ENCODE data around the gene IL5. TPM values are rescaled to one million over a fixed set of nuclear protein-coding genes. Genes with fewer than 3 reads are reported as not detected.

Gene IL5
- total and polyA plus RNA-seq, 2 of the 13 experiments (the other 11 are each of a cell fraction or from before 2014, with no cell fraction given): not detected

DNA sequence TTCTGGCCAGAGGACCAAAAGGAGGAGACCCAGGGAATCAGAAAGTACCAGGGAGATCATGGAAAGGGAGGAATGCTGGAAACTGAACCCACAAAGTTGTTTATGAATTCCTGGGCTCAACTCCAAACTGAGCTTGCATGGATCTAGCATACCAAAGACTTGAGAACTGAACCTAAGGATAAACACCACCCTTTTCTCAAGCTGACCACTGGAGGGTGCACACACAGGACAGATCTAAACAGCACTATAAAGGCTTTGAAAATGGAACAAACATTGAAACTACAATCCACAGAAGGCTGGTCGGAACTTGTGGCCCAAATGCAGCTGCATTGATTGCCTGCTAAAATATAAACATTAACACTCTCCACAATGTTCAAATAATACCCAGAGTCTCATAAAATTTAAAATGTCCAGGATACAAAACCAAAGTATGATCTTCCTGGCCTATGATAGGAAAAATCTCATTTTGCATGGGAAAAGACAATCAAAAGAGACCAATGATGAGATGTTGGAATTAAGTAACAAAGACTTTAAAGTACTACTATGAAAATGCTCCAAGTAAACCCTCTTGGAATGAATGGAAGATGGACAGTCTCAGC is 37.1 kb downstream of the IL5 start (continued):
- TF ChIP-seq, protein P1, sequence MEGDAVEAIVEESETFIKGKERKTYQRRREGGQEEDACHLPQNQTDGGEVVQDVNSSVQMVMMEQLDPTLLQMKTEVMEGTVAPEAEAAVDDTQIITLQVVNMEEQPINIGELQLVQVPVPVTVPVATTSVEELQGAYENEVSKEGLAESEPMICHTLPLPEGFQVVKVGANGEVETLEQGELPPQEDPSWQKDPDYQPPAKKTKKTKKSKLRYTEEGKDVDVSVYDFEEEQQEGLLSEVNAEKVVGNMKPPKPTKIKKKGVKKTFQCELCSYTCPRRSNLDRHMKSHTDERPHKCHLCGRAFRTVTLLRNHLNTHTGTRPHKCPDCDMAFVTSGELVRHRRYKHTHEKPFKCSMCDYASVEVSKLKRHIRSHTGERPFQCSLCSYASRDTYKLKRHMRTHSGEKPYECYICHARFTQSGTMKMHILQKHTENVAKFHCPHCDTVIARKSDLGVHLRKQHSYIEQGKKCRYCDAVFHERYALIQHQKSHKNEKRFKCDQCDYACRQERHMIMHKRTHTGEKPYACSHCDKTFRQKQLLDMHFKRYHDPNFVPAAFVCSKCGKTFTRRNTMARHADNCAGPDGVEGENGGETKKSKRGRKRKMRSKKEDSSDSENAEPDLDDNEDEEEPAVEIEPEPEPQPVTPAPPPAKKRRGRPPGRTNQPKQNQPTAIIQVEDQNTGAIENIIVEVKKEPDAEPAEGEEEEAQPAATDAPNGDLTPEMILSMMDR (CRISPR knock-in tag; IDR thresholded peaks at IDR 0.05): peak; percentile 69

DNA sequence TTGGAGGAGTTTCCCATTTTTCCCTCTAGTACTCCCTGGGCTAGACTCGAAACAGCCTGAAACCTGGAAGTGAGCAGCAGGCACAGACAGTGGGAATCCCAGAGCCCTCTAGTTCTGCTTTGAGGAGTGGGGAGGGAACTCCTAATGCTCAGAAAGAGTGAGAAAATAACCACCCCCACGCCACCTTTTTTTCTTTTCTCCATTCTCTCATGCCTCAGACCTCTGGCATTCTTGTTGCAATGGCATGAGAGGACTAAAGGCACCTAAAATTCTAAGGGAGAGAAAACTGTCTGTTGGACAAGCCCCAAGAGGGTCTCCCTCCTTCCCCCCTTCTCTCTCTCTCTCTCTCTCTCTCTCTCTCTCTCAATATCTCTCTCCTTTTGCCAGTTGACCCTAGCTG is 37.7 kb downstream of the IL5 start:
- BruUV-seq (replicated peaks): no TSS peak
- FAIRE-seq (no peak), DNase-seq (ENCODE audit: low spot score) (no peak), ATAC-seq (no peak)
- H3K4me3 ChIP-seq (replicated peaks in 1 of 3; ENCODE audit: insufficient read depth in 1 of 3, low read depth in 2 of 3, low read length in 3 of 3): no peak overlapping the region
- no peaks in the 10 kb centered on the region for H3K27me3 ChIP-seq (ENCODE audit: control insufficient read depth in 1 of 2, insufficient read depth in 2 of 2, low read length in 2 of 2)
- peak overlapping the region; percentile 42 for H3K4me2 ChIP-seq (ENCODE audit: low read depth, low read length)
- H3K27ac ChIP-seq (ENCODE audit: extremely low read length, insufficient read depth, low read length): no peak overlapping the region
- ChIA-PET CTCF (ENCODE audit: low intra/inter-chr PET ratio, low total read pairs) (interaction anchor here (1.3 to 1.9 kb wide), 2 partner anchors 21 to 118 kb away, joined by 3 to 8 read pairs; no protein-coding TSS in a partner anchor), POLR2A (interaction anchor here (1.5 to 3.1 kb wide), 5 partner anchors 9 to 52 kb away, joined by 3 to 28 read pairs (median 9); partner anchors contain the start of gene IRF1)
- no peak for TF ChIP-seq ISL2 (CRISPR knock-in tag; IDR thresholded peaks at IDR 0.05)
- TF ChIP-seq NCOA1 (CRISPR knock-in tag; IDR thresholded peaks at IDR 0.05): 0 out of 2 replicates have a peak, but pooled peaks have one; percentile 43
- intact Hi-C loops (cut with micrococcal nuclease; ENCODE audit: unreplicated experiment) (no loop called here), in situ Hi-C loops (cut with HindIII; ENCODE audit: extremely low pct_ligation_motif_present, low pct_unique_long_range_greater_than_20kb) (no loop called here)
- 19% methylated on average over 2 of the region's 2 CpGs for WGBS (ENCODE audit: low lambda C conversion rate)
- no peak overlapping the region for H2AFZ ChIP-seq (ENCODE audit: low read length)
- no peaks in the 10 kb centered on the region for H3K79me2 ChIP-seq (ENCODE audit: insufficient read depth, low read length)
- H3K9me3 ChIP-seq (ENCODE audit: low read length): no peaks in the 10 kb centered on the region
- peak overlapping the region; percentile 24; the same call in 1 of the 2 replicates for H3K9ac ChIP-seq (ENCODE audit: insufficient read depth, low read depth, low read length)
- H3K36me3 ChIP-seq (replicated peaks in 1 of 2; ENCODE audit: control insufficient read depth in 1 of 2, insufficient read depth in 2 of 2, low read length in 2 of 2): no peaks in the 10 kb centered on the region
- H3K4me1 ChIP-seq (ENCODE audit: insufficient read depth, low read length): peaks cover 60% of the 10 kb centered on the region
- H4K20me1 ChIP-seq (ENCODE audit: insufficient read depth, low read length): no peaks in the 10 kb centered on the region

GRCh38 chr5:132504746-132505145 is 38.6 kb downstream of the IL5 start:
- Histone ChIP-seq H3K4me2 (ENCODE audit: low read depth, low read length) (peak overlapping the region; percentile 25; the same call in 1 of the 2 replicates), H4K20me1 (ENCODE audit: insufficient read depth, low read length) (no peaks in the 10 kb centered on the region), H3K9ac (ENCODE audit: insufficient read depth, low read depth, low read length) (no peak overlapping the region), H3K9me3 (ENCODE audit: low read length) (no peaks in the 10 kb centered on the region), H3K79me2 (ENCODE audit: insufficient read depth, low read length) (no peaks in the 10 kb centered on the region), H3K4me1 (ENCODE audit: insufficient read depth, low read length) (peaks cover 69% of the 10 kb centered on the region), H2AFZ (ENCODE audit: low read length) (no peak overlapping the region), H3K4me3 (replicated peaks in 1 of 3; ENCODE audit: insufficient read depth in 1 of 3, low read depth in 2 of 3, low read length in 3 of 3) (no peak overlapping the region; a peak in 1 of 6 replicates), H3K27ac (ENCODE audit: extremely low read length, insufficient read depth, low read length) (peak overlapping the region; percentile 1), H3K36me3 (replicated peaks in 1 of 2; ENCODE audit: control insufficient read depth in 1 of 2, insufficient read depth in 2 of 2, low read length in 2 of 2) (no peaks in the 10 kb centered on the region), H3K27me3 (ENCODE audit: control insufficient read depth in 1 of 2, insufficient read depth in 2 of 2, low read length in 2 of 2) (no peaks in the 10 kb centered on the region)
- in situ Hi-C loops (cut with HindIII; ENCODE audit: extremely low pct_ligation_motif_present, low pct_unique_long_range_greater_than_20kb) (no loop called here), intact Hi-C loops (cut with micrococcal nuclease; ENCODE audit: unreplicated experiment) (no loop called here)
- peak; percentile 59 for DNase-seq (ENCODE audit: low spot score)
- CTCF ChIA-PET (ENCODE audit: low intra/inter-chr PET ratio, low total read pairs): no interaction called here
- 0% methylated on average over 4 of the region's 4 CpGs for WGBS (ENCODE audit: low lambda C conversion rate)
- POLR2A ChIA-PET: interaction anchor here (1.5 to 3.1 kb wide), 5 partner anchors 8 to 53 kb away, joined by 3 to 28 read pairs (median 9); partner anchors contain the start of gene IRF1
- peak; percentile 15 for ATAC-seq
- BruUV-seq (replicated peaks): no TSS peak
- FAIRE-seq: peak; percentile 18
- TF ChIP-seq, protein P2, sequence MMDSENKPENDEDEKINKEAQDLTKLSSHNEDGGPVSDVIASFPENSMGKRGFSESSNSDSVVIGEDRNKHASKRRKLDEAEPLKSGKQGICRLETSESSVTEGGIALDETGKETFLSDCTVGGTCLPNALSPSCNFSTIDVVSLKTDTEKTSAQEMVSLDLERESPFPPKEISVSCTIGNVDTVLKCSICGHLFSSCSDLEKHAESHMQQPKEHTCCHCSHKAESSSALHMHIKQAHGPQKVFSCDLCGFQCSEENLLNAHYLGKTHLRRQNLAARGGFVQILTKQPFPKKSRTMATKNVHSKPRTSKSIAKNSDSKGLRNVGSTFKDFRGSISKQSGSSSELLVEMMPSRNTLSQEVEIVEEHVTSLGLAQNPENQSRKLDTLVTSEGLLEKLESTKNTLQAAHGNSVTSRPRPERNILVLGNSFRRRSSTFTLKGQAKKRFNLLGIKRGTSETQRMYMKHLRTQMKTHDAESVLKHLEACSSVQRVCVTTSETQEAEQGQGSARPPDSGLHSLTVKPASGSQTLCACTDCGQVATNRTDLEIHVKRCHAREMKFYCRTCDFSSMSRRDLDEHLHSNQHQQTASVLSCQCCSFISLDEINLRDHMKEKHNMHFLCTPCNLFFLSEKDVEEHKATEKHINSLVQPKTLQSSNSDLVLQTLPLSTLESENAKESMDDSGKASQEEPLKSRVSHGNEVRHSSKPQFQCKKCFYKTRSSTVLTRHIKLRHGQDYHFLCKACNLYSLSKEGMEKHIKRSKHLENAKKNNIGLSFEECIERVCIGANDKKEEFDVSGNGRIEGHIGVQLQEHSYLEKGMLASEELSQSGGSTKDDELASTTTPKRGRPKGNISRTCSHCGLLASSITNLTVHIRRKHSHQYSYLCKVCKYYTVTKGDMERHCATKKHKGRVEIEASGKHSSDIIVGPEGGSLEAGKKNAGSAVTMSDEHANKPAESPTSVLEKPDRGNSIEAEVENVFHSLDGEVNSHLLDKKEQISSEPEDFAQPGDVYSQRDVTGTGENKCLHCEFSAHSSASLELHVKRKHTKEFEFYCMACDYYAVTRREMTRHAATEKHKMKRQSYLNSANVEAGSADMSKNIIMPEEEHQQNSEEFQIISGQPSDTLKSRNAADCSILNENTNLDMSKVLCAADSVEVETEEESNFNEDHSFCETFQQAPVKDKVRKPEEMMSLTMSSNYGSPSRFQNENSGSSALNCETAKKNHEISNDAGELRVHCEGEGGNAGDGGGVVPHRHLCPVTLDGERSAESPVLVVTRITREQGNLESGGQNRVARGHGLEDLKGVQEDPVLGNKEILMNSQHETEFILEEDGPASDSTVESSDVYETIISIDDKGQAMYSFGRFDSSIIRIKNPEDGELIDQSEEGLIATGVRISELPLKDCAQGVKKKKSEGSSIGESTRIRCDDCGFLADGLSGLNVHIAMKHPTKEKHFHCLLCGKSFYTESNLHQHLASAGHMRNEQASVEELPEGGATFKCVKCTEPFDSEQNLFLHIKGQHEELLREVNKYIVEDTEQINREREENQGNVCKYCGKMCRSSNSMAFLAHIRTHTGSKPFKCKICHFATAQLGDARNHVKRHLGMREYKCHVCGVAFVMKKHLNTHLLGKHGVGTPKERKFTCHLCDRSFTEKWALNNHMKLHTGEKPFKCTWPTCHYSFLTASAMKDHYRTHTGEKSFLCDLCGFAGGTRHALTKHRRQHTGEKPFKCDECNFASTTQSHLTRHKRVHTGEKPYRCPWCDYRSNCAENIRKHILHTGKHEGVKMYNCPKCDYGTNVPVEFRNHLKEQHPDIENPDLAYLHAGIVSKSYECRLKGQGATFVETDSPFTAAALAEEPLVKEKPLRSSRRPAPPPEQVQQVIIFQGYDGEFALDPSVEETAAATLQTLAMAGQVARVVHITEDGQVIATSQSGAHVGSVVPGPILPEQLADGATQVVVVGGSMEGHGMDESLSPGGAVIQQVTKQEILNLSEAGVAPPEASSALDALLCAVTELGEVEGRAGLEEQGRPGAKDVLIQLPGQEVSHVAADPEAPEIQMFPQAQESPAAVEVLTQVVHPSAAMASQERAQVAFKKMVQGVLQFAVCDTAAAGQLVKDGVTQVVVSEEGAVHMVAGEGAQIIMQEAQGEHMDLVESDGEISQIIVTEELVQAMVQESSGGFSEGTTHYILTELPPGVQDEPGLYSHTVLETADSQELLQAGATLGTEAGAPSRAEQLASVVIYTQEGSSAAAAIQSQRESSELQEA (CRISPR knock-in tag; IDR thresholded peaks at IDR 0.05; ENCODE audit: not compliant biosample characterization): no peak
- TF ChIP-seq U2AF2 (IDR thresholded peaks at IDR 0.05; ENCODE audit: low read depth, low read length): no peak

Measured in HepG2 (cell line).